Thymus (tissue), 14 donors: Measurements from ENCODE around the gene AURKB. TPM values are rescaled to one million over a fixed set of nuclear protein-coding genes. Genes with fewer than 3 reads are reported as not detected.
A peak's percentile ranks its signal among the peaks of the same experiment; 100 is the strongest.
"Not testable (repeated sequence)": the region's sequence is repeated elsewhere in the genome, so short reads cannot be mapped to it uniquely, and the experiment has no call there.

ENCODE experiments used
- DNase-seq, 9 donors: peaks; one replicate each; pipeline ENCODE4 v3.0.0-alpha.2; 2013; ENCODE audit warnings: low spot score in 9 of 9, low read depth in 6 of 9, missing footprints in 1 of 9
- H3K27ac ChIP-seq, 2 donors: one replicate each; pipeline ENCODE4 v1.5.1; 2013; ENCODE audit warnings: control low read depth in 1 of 2, low read depth in 1 of 2, low read length in 1 of 2, mild to moderate bottlenecking in 1 of 2, moderate library complexity in 1 of 2
- H3K27me3 ChIP-seq, 2 donors: one replicate each; pipeline ENCODE4 v1.5.1; 2013; ENCODE audit warnings: low read length in 1 of 2; ENCODE audit not compliant: control insufficient read depth in 2 of 2, insufficient read depth in 1 of 2
- H3K36me3 ChIP-seq, 2 donors: one replicate each; pipeline ENCODE4 v1.5.1; 2013; ENCODE audit warnings: low read length in 1 of 2, mild to moderate bottlenecking in 1 of 2, moderate library complexity in 1 of 2; ENCODE audit not compliant: control insufficient read depth in 2 of 2, insufficient read depth in 2 of 2
- H3K4me1 ChIP-seq, 2 donors: one replicate each; pipeline ENCODE4 v1.5.1; 2013; ENCODE audit warnings: low read length in 2 of 2; ENCODE audit not compliant: control insufficient read depth in 2 of 2, insufficient read depth in 2 of 2
- H3K4me3 ChIP-seq, 2 donors: one replicate each; pipeline ENCODE4 v1.5.1; 2013; ENCODE audit warnings: low read length in 2 of 2, control low read depth in 1 of 2, mild to moderate bottlenecking in 1 of 2
- H3K9me3 ChIP-seq, 2 donors: one replicate each; pipeline ENCODE4 v1.5.1; 2013; ENCODE audit warnings: low read length in 1 of 2, mild to moderate bottlenecking in 1 of 2; ENCODE audit not compliant: control insufficient read depth in 2 of 2, insufficient read depth in 1 of 2
- WGBS: extraction: QIAGEN DNeasy Blood & Tissue Kit; methylation state at CpG from one replicate; pipeline ENCODE4 v1.1.7; 2013; 5-methylcytosine and 5-hydroxymethylcytosine counted together
- long read RNA-seq, 10 donors: transcript quantifications; one replicate each; lab custom pipeline, GENCODE V29; 2026
- polyA plus RNA-seq: library from polyadenylated mRNA; stranded (reverse); fragments of 200-250 nt; gene quantifications from one replicate; pipeline ENCODE4 v1.2.3, GENCODE V29; 2013
- total RNA-seq: library from RNA; stranded (reverse); fragments of 120-200 nt; gene quantifications from one replicate; pipeline ENCODE4 v1.2.4, GENCODE V29; 2013
- donor health status: healthy.

Gene AURKB
- total RNA-seq: 58.8 TPM
- polyA plus RNA-seq: 11.3 TPM
- long read RNA-seq, donor 1, partial matches to known transcripts: 0 of 5 reads
- long read RNA-seq, donor 1, other reads (novel, unspliced or antisense): 0 of 5 reads
- long read RNA-seq, donor 2: 0 reads
- long read RNA-seq, donor 3, transcript AURKB-214 (9 exons, 1,227 nt): major isoform, 20 of 39 reads
- long read RNA-seq, donor 3, partial matches to known transcripts: 12 of 39 reads
- long read RNA-seq, donor 3, other reads (novel, unspliced or antisense): 0 of 39 reads
- long read RNA-seq, donor 4, transcript AURKB-214 (9 exons, 1,227 nt): major isoform, 8 of 15 reads
- long read RNA-seq, donor 4, partial matches to known transcripts: 5 of 15 reads
- long read RNA-seq, donor 4, other reads (novel, unspliced or antisense): 0 of 15 reads
- long read RNA-seq, donor 5, transcript AURKB-202 (8 exons, 1,167 nt): minor isoform, 6 of 48 reads
- long read RNA-seq, donor 5, transcript AURKB-205 (3 exons, 467 nt): minor isoform, 5 of 48 reads
- long read RNA-seq, donor 5, transcript AURKB-214 (9 exons, 1,227 nt): major isoform, 29 of 48 reads
- long read RNA-seq, donor 5, partial matches to known transcripts: 8 of 48 reads
- long read RNA-seq, donor 5, other reads (novel, unspliced or antisense): 0 of 48 reads
- long read RNA-seq, donor 6, transcript AURKB-214 (9 exons, 1,227 nt): major isoform, 21 of 26 reads
- long read RNA-seq, donor 6, partial matches to known transcripts: 0 of 26 reads
- long read RNA-seq, donor 6, other reads (novel, unspliced or antisense): 0 of 26 reads
- long read RNA-seq, donor 7, transcript AURKB-214 (9 exons, 1,227 nt): major isoform, 27 of 64 reads
- long read RNA-seq, donor 7, partial matches to known transcripts: 23 of 64 reads
- long read RNA-seq, donor 7, other reads (novel, unspliced or antisense): 8 of 64 reads
- long read RNA-seq, donor 8, transcript AURKB-214 (9 exons, 1,227 nt): major isoform, 11 of 13 reads
- long read RNA-seq, donor 8, partial matches to known transcripts: 0 of 13 reads
- long read RNA-seq, donor 8, other reads (novel, unspliced or antisense): 0 of 13 reads
- long read RNA-seq, donor 9, transcript AURKB-214 (9 exons, 1,227 nt): major isoform, 14 of 15 reads
- long read RNA-seq, donor 9, partial matches to known transcripts: 0 of 15 reads
- long read RNA-seq, donor 9, other reads (novel, unspliced or antisense): 0 of 15 reads
- long read RNA-seq, donor 10, transcript AURKB-214 (9 exons, 1,227 nt): major isoform, 13 of 17 reads
- long read RNA-seq, donor 10, partial matches to known transcripts: 0 of 17 reads
- long read RNA-seq, donor 10, other reads (novel, unspliced or antisense): 0 of 17 reads

- Histone ChIP-seq H3K27ac (peak within 1 kb of the TSS in 1 of 2 donors; percentile 67), H3K27me3 (no peaks in the 10 kb centered on the region), H3K36me3 (peaks cover 20 to 28% of the 10 kb centered on the region in 2 donors), H3K9me3 (no peaks in the 10 kb centered on the region), H3K4me1 (peaks cover 4 to 24% of the 10 kb centered on the region in 2 donors), H3K4me3 (peak within 1 kb of the TSS; percentile 61 to 69)
- WGBS: 1% methylated on average over 46 of the region's 46 CpGs
- DNase-seq: peak in 8 of 9 donors; percentile 82 to 98 (median 93)
Observed at GRCh38 chr17:8209907-8210760, at the start of gene AURKB. Gene AURKB (minus strand): TSS chr17:8210575. CDS start chr17:8210224, 351 bp downstream.

GRCh38 chr17:8257801-8258200 lies 47.4 kb upstream of the AURKB start:
- peaks cover 27 to 65% of the 10 kb centered on the region in 2 donors for H3K36me3 ChIP-seq
- no peak for DNase-seq
- no peaks in the 10 kb centered on the region for H3K4me1 ChIP-seq
- H3K27me3 ChIP-seq: no peaks in the 10 kb centered on the region
- H3K4me3 ChIP-seq: no peak overlapping the region
- H3K27ac ChIP-seq: no peak overlapping the region
- no peaks in the 10 kb centered on the region for H3K9me3 ChIP-seq
- over 99% methylated on average over 8 of the region's 8 CpGs for WGBS

DNA sequence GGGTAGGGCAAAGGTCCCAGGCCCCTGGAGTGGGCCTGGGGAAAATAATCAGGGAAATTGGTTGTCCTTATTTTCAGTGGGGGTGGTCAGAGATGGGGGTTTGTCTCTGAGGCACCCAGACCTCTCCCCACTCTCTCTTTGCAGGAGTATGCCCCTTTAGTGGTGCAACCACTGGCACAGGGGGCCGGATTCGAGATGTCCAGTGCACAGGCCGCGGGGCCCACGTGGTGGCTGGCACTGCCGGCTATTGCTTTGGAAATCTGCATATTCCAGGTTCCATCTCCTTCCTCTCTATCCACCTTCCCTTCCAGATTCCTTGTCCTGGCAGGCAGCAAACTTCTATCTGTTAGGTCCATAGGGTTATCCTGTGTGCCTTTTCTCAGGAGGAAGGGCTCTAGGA lies 46.3 kb upstream of the AURKB start:
- H3K4me1 ChIP-seq: no peaks in the 10 kb centered on the region
- DNase-seq: no peak
- no peaks in the 10 kb centered on the region for H3K27me3 ChIP-seq
- peaks cover 23 to 58% of the 10 kb centered on the region in 2 donors for H3K36me3 ChIP-seq
- no peak overlapping the region for H3K27ac ChIP-seq
- 99% methylated on average over 6 of the region's 6 CpGs for WGBS
- no peaks in the 10 kb centered on the region for H3K9me3 ChIP-seq
- no peak overlapping the region for H3K4me3 ChIP-seq

DNA sequence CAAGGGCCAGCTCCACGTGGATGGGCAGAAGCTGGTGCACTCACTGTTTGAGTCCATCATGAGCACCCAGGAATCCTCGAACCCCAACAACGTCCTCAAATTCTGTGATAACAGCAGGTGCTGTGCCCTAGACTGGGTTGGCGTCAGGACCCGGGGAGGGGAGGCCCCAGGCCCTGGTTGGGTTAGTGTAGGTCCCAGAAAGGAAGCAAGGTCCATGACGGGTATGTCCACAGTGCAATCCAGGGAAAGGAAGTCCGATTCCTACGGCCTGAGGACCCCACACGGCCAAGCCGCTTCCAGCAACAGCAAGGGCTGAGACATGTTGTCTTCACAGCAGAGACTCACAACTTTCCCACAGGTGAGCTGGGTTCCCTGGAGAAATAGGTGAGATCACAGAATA lies 45.9 kb upstream of the AURKB start:
- no peaks in the 10 kb centered on the region for H3K9me3 ChIP-seq
- H3K27me3 ChIP-seq: no peaks in the 10 kb centered on the region
- H3K4me3 ChIP-seq: no peak overlapping the region
- no peaks in the 10 kb centered on the region for H3K4me1 ChIP-seq
- H3K36me3 ChIP-seq: peaks cover 21 to 57% of the 10 kb centered on the region in 2 donors
- H3K27ac ChIP-seq: no peak overlapping the region
- WGBS: 97% methylated on average over 10 of the region's 10 CpGs
- no peak for DNase-seq

DNA sequence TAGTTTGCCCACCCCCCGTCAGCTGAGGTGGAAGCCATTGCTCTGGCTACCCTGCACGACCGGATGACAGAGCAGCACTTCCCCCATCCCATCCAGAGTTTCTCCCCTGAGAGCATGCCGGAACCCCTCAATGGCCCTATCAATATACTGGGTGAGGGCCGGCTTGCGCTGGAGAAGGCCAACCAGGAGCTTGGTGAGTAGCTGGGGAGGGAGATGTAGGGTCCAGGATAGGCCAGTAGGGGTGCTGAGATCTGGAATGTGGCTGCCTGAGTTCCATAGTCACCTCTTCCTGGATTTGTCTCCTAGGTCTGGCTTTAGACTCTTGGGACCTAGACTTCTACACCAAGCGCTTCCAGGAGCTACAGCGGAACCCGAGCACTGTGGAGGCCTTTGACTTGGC lies 45.1 kb upstream of the AURKB start:
- no peak for DNase-seq
- Histone ChIP-seq H3K27me3 (no peaks in the 10 kb centered on the region), H3K4me1 (no peaks in the 10 kb centered on the region), H3K36me3 (peaks cover 21 to 51% of the 10 kb centered on the region in 2 donors), H3K27ac (no peak overlapping the region), H3K9me3 (no peaks in the 10 kb centered on the region), H3K4me3 (no peak overlapping the region)
- 98% methylated on average over 9 of the region's 9 CpGs for WGBS

DNA sequence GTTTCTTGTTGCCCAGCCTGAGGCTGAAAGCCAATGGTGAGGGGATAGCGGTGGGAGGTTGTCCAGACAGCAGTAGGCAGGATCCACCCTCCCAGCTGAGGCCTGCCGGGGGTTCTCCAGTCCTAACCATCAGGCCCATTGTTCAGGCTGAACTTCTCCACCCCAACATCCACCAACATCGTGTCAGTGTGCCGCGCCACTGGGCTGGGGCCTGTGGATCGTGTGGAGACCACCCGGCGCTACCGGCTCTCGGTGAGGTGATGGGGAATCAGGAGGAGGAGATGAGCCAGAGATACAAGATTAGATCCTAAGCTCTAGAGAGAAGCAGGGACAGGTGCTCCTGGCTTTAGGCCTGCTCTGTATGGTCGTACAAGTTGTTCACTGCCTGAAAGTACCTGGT lies 44.5 kb upstream of the AURKB start:
- no peak for DNase-seq
- Histone ChIP-seq H3K36me3 (peaks cover 21 to 47% of the 10 kb centered on the region in 2 donors), H3K27me3 (no peaks in the 10 kb centered on the region), H3K4me3 (no peak overlapping the region), H3K9me3 (no peaks in the 10 kb centered on the region), H3K4me1 (peaks cover 0 to 3% of the 10 kb centered on the region in 2 donors), H3K27ac (no peak overlapping the region)
- 98% methylated on average over 11 of the region's 11 CpGs for WGBS

DNA sequence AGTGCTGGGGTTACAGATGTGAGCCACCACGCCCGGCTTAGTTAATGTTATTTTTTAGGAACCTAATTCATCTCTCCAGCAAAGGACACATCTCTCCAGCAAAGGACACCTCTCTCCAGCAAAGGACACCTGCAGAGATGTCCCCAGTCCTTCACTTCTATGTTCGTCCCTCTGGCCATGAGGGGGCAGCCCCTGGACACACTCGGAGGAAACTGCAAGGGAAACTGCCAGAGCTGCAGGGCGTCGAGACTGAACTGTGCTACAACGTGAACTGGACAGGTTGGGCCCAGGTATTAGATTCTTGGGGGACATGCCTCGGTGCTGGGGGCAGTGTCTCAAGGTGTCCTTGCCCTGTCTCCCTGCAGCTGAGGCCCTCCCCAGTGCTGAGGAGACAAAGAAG lies 43.4 kb upstream of the AURKB start:
- H3K9me3 ChIP-seq: no peaks in the 10 kb centered on the region
- no peak for DNase-seq
- peaks cover 4 to 12% of the 10 kb centered on the region in 2 donors for H3K4me1 ChIP-seq
- H3K4me3 ChIP-seq: no peak overlapping the region
- H3K27ac ChIP-seq: no peak overlapping the region
- 96% methylated on average over 8 of the region's 8 CpGs for WGBS
- H3K36me3 ChIP-seq: peaks cover 21 to 42% of the 10 kb centered on the region in 2 donors
- no peaks in the 10 kb centered on the region for H3K27me3 ChIP-seq

GRCh38 chr17:8251411-8251810 lies 41.0 kb upstream of the AURKB start:
- H3K4me3 ChIP-seq, DNase-seq, H3K9me3 ChIP-seq, H3K27me3 ChIP-seq, H3K27ac ChIP-seq: not testable (repeated sequence)
- 95% methylated on average over 2 of the region's 2 CpGs for WGBS
- H3K4me1 ChIP-seq: peaks cover 6 to 25% of the 10 kb centered on the region in 2 donors
- peaks cover 13 to 26% of the 10 kb centered on the region in 2 donors for H3K36me3 ChIP-seq
